ENCODE measurements around the gene ANKS3. TPM values are rescaled to one million over a fixed set of nuclear protein-coding genes. Genes with fewer than 3 reads are reported as not detected.

ANKS3 gene
- polyA plus RNA-seq, 3 donors = 0.59 to 13.7 (median 0.95) TPM

DNA sequence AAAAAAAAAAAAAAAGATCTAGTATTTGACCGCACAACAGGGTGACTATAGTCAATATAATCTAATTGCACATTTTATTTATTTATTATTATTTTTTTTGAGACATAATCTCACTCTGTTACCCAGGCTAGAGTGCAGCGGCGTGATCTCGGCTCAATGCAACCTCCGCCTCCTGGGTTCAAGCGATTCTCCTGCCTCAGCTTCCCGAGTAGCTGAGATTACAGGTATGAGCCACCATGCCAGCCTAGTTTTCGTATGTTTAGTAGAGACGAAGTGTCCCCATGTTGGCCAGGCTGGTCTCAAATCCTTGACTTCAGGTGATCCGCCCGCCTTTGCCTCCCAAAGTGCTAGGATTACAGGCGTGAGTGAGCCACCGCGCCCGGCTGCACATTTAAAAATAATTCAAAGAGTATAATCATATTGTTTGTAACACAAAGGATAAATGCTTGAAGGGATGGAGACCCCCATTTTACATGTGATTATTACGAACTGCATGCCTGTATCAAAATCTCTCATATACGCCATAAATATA lies 794 bp downstream of the ANKS3 start:
- no peaks in the 10 kb centered on the region for H3K9me3 ChIP-seq (replicated peaks in 1 of 2; ENCODE audit: control insufficient read depth in 1 of 2, insufficient read depth in 1 of 2, low read length in 2 of 2)
- intact Hi-C loops (cut with micrococcal nuclease) = loop anchor here (5.0 kb wide), 1 partner anchor 69 kb away; the partner anchor contains the start of gene ROGDI (in 2 of the 2)
- Mint-ChIP-seq H3K27me3 (ENCODE audit: low read depth in 3 of 3) (peaks cover 0 to 2% (median 0%) of the 10 kb centered on the region in 3 donors), H3K4me1 (peaks cover 14% of the 10 kb centered on the region), H3K27ac (peak overlapping the region in 1 of 7 donors; percentile 20), H3K4me3 (peak overlapping the region; percentile 87 to 99), H3K9me3 (no peaks in the 10 kb centered on the region), H3K36me3 (peaks cover 16 to 22% of the 10 kb centered on the region in 2 donors)
- H2AFZ ChIP-seq (ENCODE audit: insufficient read depth, low read depth, low read length, poor library complexity, severe bottlenecking) = peak overlapping the region; percentile 97
- no peak for DNase-seq
- peaks cover 16 to 20% of the 10 kb centered on the region in 2 donors for H3K4me1 ChIP-seq (ENCODE audit: control insufficient read depth in 1 of 2, insufficient read depth in 2 of 2, low read length in 2 of 2)
- H3K79me2 ChIP-seq (ENCODE audit: insufficient read depth, low read length) = peaks cover 10% of the 10 kb centered on the region
- 88% methylated on average over 6 of the region's 17 CpGs for WGBS (ENCODE audit: insufficient coverage)
- H3K27me3 ChIP-seq (ENCODE audit: control insufficient read depth in 2 of 2, insufficient read depth in 2 of 2, low read length in 2 of 2) = no peaks in the 10 kb centered on the region
- H4K20me1 ChIP-seq (ENCODE audit: insufficient read depth, low read length) = no peaks in the 10 kb centered on the region
- peak overlapping the region; percentile 99 for H3K4me2 ChIP-seq (replicated peaks; ENCODE audit: extremely low read depth, low read length, poor library complexity, severe bottlenecking)
- peak overlapping the region; percentile 61 to 100 (median 89) for H3K4me3 ChIP-seq (replicated peaks in 1 of 3; ENCODE audit: low read depth in 2 of 3, low read length in 3 of 3)
- peak overlapping the region in 1 of 2 donors; percentile 50 for H3K27ac ChIP-seq (ENCODE audit: low read depth in 1 of 2, low read length in 2 of 2)
- peaks cover 14 to 28% of the 10 kb centered on the region in 2 donors for H3K36me3 ChIP-seq (replicated peaks in 1 of 2; ENCODE audit: control insufficient read depth in 1 of 2, insufficient read depth in 2 of 2, low read length in 2 of 2)
- no peak for TF ChIP-seq CTCF (IDR thresholded peaks at IDR 0.05)
- H3K9ac ChIP-seq (ENCODE audit: insufficient read depth, low read length, poor library complexity, severe bottlenecking) = peak overlapping the region; percentile 60

GRCh38 chr16:4729876-4730275 lies 4.2 kb downstream of the ANKS3 start:
- Mint-ChIP-seq H3K36me3 (peaks cover 38 to 41% of the 10 kb centered on the region in 2 donors), H3K4me1 (peaks cover 7% of the 10 kb centered on the region), H3K27ac (no peak overlapping the region), H3K4me3 (no peak overlapping the region), H3K27me3 (ENCODE audit: low read depth in 3 of 3) (no peaks in the 10 kb centered on the region), H3K9me3 (no peaks in the 10 kb centered on the region)
- H4K20me1 ChIP-seq (ENCODE audit: insufficient read depth, low read length) = no peaks in the 10 kb centered on the region
- H3K36me3 ChIP-seq (replicated peaks in 1 of 2; ENCODE audit: control insufficient read depth in 1 of 2, insufficient read depth in 2 of 2, low read length in 2 of 2) = peaks cover 26 to 53% of the 10 kb centered on the region in 2 donors
- 98% methylated on average over 13 of the region's 15 CpGs for WGBS (ENCODE audit: insufficient coverage)
- no peak for DNase-seq
- no peak overlapping the region for H3K4me3 ChIP-seq (replicated peaks in 1 of 3; ENCODE audit: low read depth in 2 of 3, low read length in 3 of 3)
- H3K4me1 ChIP-seq (ENCODE audit: control insufficient read depth in 1 of 2, insufficient read depth in 2 of 2, low read length in 2 of 2) = peaks cover 8 to 12% of the 10 kb centered on the region in 2 donors
- H3K27me3 ChIP-seq (ENCODE audit: control insufficient read depth in 2 of 2, insufficient read depth in 2 of 2, low read length in 2 of 2) = no peaks in the 10 kb centered on the region
- no peak overlapping the region for H3K9ac ChIP-seq (ENCODE audit: insufficient read depth, low read length, poor library complexity, severe bottlenecking)
- intact Hi-C loops (cut with micrococcal nuclease) = loop anchor here (5.0 kb wide), 1 partner anchor 72 kb away; the partner anchor contains the start of gene ROGDI (in 2 of the 2)
- H3K27ac ChIP-seq (ENCODE audit: low read depth in 1 of 2, low read length in 2 of 2) = no peak overlapping the region
- TF ChIP-seq CTCF (IDR thresholded peaks at IDR 0.05) = no peak
- no peak overlapping the region for H3K4me2 ChIP-seq (replicated peaks; ENCODE audit: extremely low read depth, low read length, poor library complexity, severe bottlenecking)
- no peak overlapping the region for H2AFZ ChIP-seq (ENCODE audit: insufficient read depth, low read depth, low read length, poor library complexity, severe bottlenecking)
- no peaks in the 10 kb centered on the region for H3K9me3 ChIP-seq (replicated peaks in 1 of 2; ENCODE audit: control insufficient read depth in 1 of 2, insufficient read depth in 1 of 2, low read length in 2 of 2)
- peaks cover 10% of the 10 kb centered on the region for H3K79me2 ChIP-seq (ENCODE audit: insufficient read depth, low read length)
